Activated CD4-positive, alpha-beta T cell treated with anti-CD3 and anti-CD28 coated beads, Interleukin-10, Interleukin-2, amounts not matched to agents 100 ng/mL and 50 ng/mL, durations not matched to agents 16 hours and 8 hours (primary cell): ENCODE data around the gene SMIM44.

Experiments used
- DNase-seq: peaks from one replicate; pipeline ENCODE4 v3.0.0-alpha.2; 2020

Gene SMIM44

DNA sequence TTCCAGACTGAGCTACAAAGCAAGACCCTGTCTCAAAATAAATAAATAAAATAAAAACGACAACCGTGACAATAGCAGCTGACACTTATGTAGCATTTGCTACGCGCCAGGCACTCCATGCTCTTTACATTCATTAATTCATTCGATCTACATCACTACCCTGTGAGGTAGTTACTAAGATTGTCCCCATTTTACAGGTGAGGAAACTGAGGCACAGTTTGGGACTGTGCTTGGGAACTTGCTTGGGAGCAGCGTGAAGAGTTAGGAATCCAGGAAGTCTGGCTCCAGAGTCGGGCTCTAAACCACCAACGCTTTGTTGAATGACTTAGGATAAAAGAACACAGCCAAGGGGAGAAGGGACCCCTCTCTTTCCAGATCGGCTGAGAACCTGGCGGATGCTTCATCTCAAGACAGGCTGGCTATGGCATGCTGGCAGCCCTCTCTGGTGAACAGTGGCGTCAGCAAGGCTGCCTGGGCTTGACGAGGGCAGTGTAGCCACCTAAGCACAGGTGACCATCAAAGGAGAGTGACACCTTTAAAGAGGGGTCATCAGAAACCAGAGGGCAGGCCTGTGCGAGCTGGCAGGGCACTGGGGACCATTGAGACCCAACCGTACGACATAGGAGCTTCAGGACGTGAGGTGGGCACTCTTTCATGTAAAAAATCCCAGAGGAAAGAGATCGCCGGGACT is 16.6 kb upstream of the SMIM44 start:
- no peak for DNase-seq

DNA sequence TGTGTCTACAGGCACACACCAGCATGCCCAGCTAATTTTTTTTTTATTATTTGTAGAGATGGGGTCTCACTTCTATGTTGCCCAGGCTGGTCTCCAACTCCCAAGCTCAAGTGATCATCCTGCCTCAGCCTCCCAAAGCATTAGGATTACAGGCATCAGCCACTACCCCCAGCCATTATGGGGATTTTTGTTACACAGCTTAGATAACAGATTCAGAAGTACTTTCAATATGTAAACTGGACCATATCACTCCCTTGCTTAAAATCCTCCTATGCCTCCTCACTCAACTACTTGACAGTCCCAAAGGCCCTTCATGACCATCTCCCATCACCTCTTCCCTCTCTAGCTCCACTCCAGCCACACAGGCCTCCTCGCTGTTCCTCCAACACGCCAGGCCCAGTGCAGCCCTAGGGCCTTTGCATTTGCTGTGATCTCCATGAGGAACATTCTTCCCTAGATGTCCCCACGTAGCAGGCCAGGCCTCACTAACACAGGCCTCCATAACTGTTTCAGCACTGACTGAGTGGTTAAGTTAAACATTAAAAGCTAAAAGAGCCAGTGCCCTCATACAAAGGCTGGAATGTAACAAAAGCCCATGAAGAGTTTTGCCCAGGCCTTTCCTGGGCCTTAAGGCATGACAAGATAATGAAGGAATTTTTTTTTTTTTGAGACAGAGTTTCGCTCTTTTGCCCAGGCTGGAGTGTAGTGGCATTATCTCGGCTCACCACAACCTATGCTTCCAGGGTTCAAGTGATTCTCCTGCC is 14.7 kb upstream of the SMIM44 start:
- DNase-seq, result no peak

DNA sequence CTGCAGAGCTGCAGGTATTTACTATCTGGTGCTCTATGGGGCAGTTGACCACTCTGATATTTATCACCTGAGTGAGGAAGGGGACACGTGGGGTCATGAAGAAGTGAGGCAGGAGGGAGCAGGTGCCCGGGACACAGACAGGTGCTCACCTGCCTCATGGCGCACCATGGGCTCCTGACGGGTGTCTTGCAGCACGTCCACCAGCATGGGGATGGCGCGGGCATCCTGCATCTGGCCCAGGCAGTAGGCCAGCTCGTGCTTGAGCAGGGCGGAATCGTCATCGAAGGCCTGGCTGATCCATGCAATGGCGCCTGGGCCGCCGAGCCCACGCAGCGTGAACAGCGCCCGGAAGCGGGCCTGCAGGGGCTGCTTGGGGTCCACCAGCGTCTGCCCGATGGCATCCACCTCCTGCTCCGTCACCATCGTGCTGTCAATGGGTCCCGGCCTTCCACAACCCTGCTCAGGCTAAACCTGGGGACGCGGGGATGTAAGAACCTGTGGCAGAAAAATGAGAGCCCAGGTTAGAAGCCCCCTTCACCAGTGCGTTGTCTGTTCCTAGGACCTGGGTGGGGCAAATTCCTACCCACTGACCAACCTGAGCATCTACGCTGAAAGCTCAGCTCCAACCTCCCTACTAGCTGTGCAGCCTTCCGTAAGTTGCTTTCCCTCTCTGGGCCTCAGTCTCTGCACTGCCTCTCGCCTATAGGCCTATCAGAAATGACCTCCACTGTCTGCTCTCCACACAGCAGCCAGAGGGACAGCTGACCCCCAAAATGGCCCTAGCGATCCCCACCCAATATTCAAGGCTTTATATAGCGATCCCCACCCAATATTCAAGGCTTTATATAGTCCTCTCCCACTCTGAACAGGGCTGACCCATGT is 13.4 kb upstream of the SMIM44 start:
- no peak for DNase-seq

DNA sequence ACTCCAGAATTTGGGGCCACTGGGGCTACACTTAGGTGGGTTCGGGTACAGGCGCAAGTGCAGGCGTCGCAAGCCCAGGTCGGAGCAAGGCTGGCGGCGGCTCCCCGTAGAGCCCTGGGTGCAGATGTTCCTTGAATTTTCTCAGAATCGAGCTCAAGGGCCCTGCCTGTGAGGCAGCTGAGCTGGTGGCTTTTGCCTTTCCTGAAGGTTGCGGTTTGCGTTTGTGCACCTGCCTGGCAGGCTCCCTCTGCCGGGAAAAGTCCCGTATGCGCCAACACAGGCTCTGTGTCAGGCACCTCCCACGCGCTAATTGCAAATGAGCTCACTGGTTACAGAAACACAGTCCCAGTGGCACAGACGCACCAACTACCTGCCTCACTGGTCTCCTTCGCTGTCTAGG is 11.3 kb upstream of the SMIM44 start:
- DNase-seq, result peak; percentile 66

DNA sequence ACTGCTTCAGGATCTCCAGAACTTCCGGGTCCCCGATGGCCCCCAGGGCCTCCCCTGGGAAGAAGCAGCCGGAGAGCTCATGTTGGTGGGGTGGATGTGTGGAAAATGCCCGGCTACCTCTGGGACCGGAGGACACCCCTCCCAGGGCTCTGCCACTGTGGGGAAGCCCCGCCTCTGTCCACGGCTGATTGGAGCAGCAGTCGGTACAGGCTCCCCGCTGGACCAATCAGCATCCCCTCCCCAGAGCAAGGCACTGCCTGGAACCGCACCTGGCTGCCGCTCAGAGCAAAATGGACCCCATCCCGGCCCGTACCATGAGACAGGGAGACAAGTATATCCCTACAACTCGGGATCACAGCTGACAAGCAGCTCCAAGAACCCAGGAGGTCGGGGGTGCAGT is 10.8 kb upstream of the SMIM44 start:
- DNase-seq, result peak; percentile 62

- no peak for DNase-seq
Observed at GRCh38 chr19:3493651-3494050, 10.4 kb upstream of the SMIM44 start.

- DNase-seq, result no peak
Observed at GRCh38 chr19:3492919-3493318, 9.7 kb upstream of the SMIM44 start.

DNA sequence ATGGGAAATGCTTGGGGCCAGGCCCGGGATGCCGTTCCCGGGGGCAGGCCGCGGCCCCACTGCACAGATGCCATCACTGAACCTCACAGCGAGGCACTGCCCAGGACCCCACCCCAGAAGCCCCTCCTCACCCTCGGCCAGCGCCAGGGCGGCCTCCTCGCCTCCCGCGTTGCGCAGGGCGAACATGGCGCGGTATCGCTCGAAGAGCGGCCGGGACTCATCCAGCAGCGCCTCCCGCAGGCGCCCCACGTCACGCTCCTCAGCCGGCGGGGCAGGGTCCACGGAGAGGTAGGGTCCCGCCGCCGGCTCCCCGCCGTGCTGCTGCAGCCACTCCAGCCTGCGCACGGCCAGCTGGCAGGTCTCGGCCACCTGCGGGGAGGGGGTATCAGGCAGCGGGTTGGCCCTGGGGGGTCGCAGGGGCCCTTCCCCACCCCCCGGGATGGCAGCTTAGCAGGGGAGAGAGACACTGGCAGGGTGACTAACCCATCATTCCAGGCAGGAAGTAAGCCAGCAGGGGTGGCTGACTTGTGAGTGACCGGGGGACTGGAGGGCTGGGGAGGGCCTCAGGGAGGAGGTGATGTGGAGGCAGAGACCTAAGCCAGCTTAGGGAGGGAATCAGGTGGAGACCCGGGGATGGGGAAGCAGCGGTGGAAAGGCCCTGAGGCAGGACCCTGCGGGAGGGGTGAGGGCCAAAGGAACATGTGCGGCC is 9.0 kb upstream of the SMIM44 start:
- no peak for DNase-seq

GRCh38 chr19:3491396-3492119 is 8.3 kb upstream of the SMIM44 start:
- no peak for DNase-seq

DNA sequence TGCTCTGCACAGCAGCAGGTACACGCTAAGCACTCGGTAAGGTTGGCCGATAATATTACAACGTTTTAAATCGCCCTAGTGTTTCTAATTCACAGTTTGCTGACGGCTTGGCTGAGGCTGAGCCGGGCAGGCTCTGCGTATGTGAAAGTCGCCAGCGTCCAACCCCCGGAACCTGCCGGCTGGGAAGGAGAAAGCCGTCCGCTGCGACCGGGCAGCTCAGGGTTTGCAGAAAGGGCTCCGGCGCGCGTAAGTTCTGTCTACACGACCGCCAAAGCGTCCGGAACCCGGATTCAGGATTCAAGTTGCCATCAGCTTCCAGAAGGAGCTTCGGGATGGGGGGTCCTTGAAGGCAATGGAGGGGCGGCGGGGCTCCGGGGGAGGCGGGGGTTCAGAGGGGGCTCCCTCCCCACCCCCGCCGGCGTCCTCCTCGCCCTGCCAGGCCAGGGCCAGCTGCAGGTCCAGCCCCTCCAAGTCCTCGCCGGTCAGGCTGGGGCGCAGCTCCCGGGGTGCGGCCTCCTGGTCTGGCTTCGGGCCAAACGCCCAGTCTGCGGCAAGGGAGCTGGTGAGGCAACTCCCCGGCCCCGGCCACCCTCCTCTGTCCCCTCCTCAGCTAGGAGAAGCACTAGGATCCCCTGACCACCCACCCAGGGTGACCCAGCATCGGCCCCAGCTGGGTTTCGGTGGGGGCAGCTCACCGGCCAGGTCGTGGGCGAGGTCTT is 575 bp downstream of the SMIM44 start:
- no peak for DNase-seq

DNA sequence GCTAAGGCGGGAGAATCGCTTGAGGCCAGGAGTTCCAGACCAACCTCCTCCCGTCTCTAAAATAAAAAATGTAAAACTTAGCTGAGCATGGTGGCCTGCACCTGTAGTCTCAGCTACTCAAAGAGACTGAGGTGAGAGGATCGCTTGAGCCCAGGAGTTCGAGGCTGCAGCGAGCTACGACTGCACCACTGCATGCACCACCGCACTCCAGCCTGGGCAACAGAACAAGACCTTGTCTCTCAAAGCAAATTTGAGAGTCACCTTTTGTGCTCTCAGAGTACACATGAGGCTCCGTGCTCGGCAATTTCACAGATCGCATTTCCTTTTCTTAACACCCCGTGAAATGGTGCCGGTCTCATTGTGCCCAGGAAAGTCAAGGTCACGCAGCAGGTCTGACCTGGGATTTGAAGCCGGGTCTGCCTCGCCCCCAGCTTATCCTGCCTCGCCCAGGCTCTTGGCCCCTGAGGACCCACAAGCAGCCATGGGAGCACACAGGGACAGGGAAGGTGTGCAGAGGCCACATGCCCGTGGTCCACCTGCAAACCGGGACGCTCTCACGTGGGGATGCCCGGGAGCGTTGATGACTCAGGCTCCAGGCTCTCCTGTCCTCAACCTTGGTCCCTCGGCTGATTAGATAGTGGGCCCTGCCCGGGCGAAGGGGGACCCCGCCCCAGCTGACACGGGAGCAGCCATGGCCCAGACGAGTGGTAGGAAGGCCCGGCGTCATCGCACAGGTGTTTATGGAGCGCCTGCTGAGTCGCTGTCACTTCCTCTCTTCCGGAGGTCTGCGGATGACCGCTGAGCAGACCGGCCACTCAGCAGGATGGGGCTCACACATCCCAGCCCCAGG is 1.8 kb downstream of the SMIM44 start:
- DNase-seq, result no peak

DNA sequence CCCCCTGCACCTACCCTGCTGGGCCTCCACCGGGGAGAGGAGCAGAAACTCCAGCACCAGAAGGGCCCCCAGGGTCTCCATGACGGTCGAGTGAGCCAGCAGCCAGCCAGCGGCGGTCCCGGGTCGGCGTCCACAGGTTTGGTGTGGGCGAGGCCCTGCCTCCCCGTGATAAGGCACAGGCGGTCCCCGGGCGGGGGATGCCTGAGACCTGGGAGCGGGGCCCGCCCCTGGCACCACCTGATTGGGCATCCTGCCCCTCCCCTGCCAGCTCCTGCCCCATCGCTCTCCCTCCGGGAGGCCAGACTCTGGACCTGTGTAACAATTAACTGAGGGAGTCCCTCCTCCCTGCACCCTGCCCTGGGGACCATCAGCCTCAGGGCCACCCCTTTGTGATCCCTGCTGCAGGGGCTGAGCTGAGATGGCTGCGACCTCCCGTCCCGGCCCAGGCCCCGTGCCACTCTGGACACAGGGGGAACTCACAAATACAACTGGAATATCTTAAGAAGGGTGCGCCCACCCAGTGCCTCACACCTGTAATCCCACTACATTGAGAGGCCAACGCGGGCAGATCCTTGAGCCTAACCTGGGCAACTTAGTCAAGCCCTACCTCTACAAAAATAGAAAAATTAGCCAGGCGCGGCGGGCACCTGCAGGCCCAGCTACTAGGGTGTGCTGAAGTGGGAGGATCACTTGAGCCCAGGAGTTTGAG is 2.7 kb downstream of the SMIM44 start, which contains the start of gene SMIM24:
SMIM24 (minus strand) TSS at position 143 of the 709 bp plus-strand sequence; CDS start at position 81, 62 bp downstream.
- DNase-seq, result no peak

DNA sequence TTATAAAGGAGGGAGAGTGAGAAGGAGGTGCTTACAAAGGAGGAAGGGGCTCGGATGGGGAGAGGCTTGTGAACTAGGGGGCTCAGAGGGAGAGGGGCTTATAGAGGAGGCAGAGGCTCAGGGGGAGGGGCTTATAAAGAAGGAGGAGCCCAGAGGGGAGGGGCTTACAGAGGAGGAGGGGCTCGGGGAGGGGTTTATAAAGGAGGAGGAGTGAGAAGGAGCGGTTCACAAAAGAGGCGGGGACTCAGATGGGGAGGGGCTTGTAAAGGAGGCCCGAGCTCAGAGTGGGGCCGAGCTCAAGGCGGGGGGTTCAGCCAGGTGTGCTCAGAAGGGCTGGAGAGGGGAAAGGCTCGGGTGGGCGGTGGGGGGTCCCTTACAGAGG is 3.4 kb downstream of the SMIM44 start:
- DNase-seq, result peak; percentile 35

- DNase-seq, result peak; percentile 44
Observed at GRCh38 chr19:3479177-3479833, 3.9 kb downstream of the SMIM44 start.

GRCh38 chr19:3478409-3479176 is 4.6 kb downstream of the SMIM44 start:
- DNase-seq, result no peak

- DNase-seq, result no peak
Observed at GRCh38 chr19:3477951-3478350, 5.3 kb downstream of the SMIM44 start.

DNA sequence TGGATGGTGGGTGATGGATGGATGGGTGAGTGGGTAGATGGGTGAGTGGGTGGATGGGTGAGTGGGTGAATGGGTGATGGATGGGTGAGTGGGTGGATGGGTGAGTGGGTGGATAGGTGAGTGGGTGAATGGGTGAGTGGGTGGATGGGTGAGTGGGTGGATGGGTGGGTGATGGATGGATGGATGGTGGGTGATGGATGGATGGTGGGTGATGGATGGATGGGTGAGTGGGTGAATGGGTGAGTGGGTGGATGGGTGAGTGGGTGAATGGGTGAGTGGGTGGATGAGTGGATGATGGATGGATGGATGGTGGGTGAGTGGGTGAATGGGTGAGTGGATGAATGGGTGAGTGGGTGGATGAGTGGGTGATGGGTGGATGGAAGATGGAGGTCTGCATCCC is 5.7 kb downstream of the SMIM44 start:
- DNase-seq, result no peak

GRCh38 chr19:3476830-3477229 is 6.4 kb downstream of the SMIM44 start:
- no peak for DNase-seq
